Transverse colon (tissue), 4 donors: ENCODE results near the gene BTG2. TPM values are rescaled to one million over a fixed set of nuclear protein-coding genes. Genes with fewer than 3 reads are reported as not detected.

Source experiments
- DNase-seq: peaks from one replicate; pipeline ENCODE4 v3.0.0-alpha.2; 2019
- H3K27ac ChIP-seq, 4 donors: fragments of 200-600 bp; sonication (generic); 2 replicates each; pipeline ENCODE4 v1.5.1; 2016 to 2018; ENCODE audit warnings: inconsistent platforms in 4 of 4
- H3K27me3 ChIP-seq: fragments of 200-600 bp; sonication (generic); 2 replicates; pipeline ENCODE4 v1.5.1; 2017; ENCODE audit warnings: inconsistent platforms
- H3K36me3 ChIP-seq, 4 donors: fragments of 200-600 bp; sonication (generic); 2 replicates each; pipeline ENCODE4 v1.5.1; 2017 to 2019; ENCODE audit warnings: inconsistent platforms in 4 of 4
- H3K4me1 ChIP-seq, 4 donors: fragments of 200-600 bp; sonication (generic); 2 replicates each; pipeline ENCODE4 v1.5.1; 2017 to 2020; ENCODE audit warnings: inconsistent platforms in 4 of 4
- H3K4me3 ChIP-seq, 4 donors: fragments of 200-600 bp; sonication (generic); 1 replicate in 1 of 4; 2 replicates in 3 of 4; pipeline versions ENCODE4 v1.5.1 to v1.6.1; 2017 to 2019; ENCODE audit warnings: inconsistent platforms in 4 of 4
- H3K9me3 ChIP-seq, 2 donors: fragments of 200-600 bp; sonication (generic); 2 replicates each; pipeline ENCODE4 v1.5.1; 2017 to 2019; ENCODE audit warnings: inconsistent platforms in 2 of 2
- CTCF ChIP-seq, 5 experiments: fragments of 200-600 bp in 3 of 5; fragments of 450-650 bp in 2 of 5; sonication (generic) in 3 of 5; IDR thresholded peaks; 1 replicate in 2 of 5; 2 replicates in 3 of 5; pipeline ENCODE4 v1.5.1; 2016 to 2017; ENCODE audit warnings: antibody characterized with exemption in 5 of 5, inconsistent platforms in 3 of 5, mild to moderate bottlenecking in 2 of 5, moderate library complexity in 1 of 5
- EP300 ChIP-seq: sonication (generic); formaldehyde crosslinking; IDR thresholded peaks from one replicate; pipeline ENCODE4 v1.6.1; 2017; ENCODE audit warnings: antibody characterized with exemption, low read depth
- POLR2A ChIP-seq: fragments of 450-650 bp; IDR thresholded peaks from one replicate; pipeline ENCODE4 v1.6.1; 2016; ENCODE audit warnings: antibody characterized with exemption, mild to moderate bottlenecking, moderate library complexity
- POLR2AphosphoS5 ChIP-seq, 3 donors: sonication (generic); formaldehyde crosslinking; IDR thresholded peaks; one replicate each; pipeline ENCODE4 v1.6.1; 2016; ENCODE audit warnings: antibody characterized with exemption in 3 of 3
- WGBS, 2 donors: methylation state at CpG; one replicate each; pipeline ENCODE4 v1.1.5; 2018; ENCODE audit warnings: low coverage in 1 of 2; 5-methylcytosine and 5-hydroxymethylcytosine counted together
- in situ Hi-C, 4 donors: fragments of 200-750 bp; cut with MboI; loops; one replicate each; pipeline versions ENCODE4 v1.15.0 to v1.15.1; 2017; ENCODE audit warnings: low sequenced_read_pairs in 3 of 4, low pct_ligation_motif_present in 1 of 4, low pct_unique_long_range_greater_than_20kb in 1 of 4
- intact Hi-C: fragments of 100-400 bp; cut with DNase I; formaldehyde crosslinking; loops from one replicate; pipeline ENCODE4 v1.15.1; 2023; ENCODE audit warnings: low total_unique reads
- total RNA-seq, 4 donors: library from RNA; depleted of rRNA; stranded (reverse); fragments of >200 nt; gene quantifications; one replicate each; pipeline ENCODE4 v1.1.0, GENCODE V29; 2016

The BTG2 gene
- total RNA-seq, 4 donors from 2014 or later: 98.9 to 144 (median 142) TPM

GRCh38 chr1:203287109-203287893 is 18.0 kb upstream of the BTG2 start:
- H3K27ac ChIP-seq: peak overlapping the region; percentile 91 to 97 (median 96)
- peak; percentile 82 for DNase-seq
- H3K9me3 ChIP-seq: no peaks in the 10 kb centered on the region
- in situ Hi-C loops (no loop called here), intact Hi-C loops (no loop called here)
- no peaks in the 10 kb centered on the region for H3K27me3 ChIP-seq
- H3K4me3 ChIP-seq: no peak overlapping the region
- H3K36me3 ChIP-seq: no peaks in the 10 kb centered on the region
- TF ChIP-seq POLR2AphosphoS5 (IDR thresholded peaks at IDR 0.05): peak; percentile 58 to 66 (median 61)
- TF ChIP-seq CTCF (IDR thresholded peaks at IDR 0.05): no peak
- TF ChIP-seq POLR2A: peak; percentile 34
- TF ChIP-seq EP300: peak; percentile 19
- 0 to 35% methylated on average over 1 to 9 of the region's 9 CpGs for WGBS, 2 donors
- peaks cover 67 to 88% (median 81%) of the 10 kb centered on the region in 4 donors for H3K4me1 ChIP-seq

- Histone ChIP-seq H3K4me1 (peaks cover 63 to 86% (median 80%) of the 10 kb centered on the region in 4 donors), H3K4me3 (no peak overlapping the region), H3K36me3 (no peaks in the 10 kb centered on the region), H3K27me3 (no peaks in the 10 kb centered on the region), H3K9me3 (no peaks in the 10 kb centered on the region), H3K27ac (peak overlapping the region; percentile 91 to 97 (median 96))
- no peak for DNase-seq
- no peak for TF ChIP-seq POLR2A
- TF ChIP-seq CTCF (IDR thresholded peaks at IDR 0.05): no peak
- TF ChIP-seq POLR2AphosphoS5 (IDR thresholded peaks at IDR 0.05): no peak
- no peak for TF ChIP-seq EP300
- intact Hi-C loops: no loop called here
- 78 to 83% methylated on average over 2 to 5 of the region's 5 CpGs for WGBS, 2 donors
- in situ Hi-C loops: no loop called here
Measured at GRCh38 chr1:203287898-203288297, 17.4 kb upstream of the BTG2 start.

- Histone ChIP-seq H3K27ac (peak overlapping the region; percentile 91 to 97 (median 96)), H3K4me1 (peaks cover 60 to 82% (median 79%) of the 10 kb centered on the region in 4 donors), H3K4me3 (no peak overlapping the region), H3K36me3 (no peaks in the 10 kb centered on the region), H3K9me3 (no peaks in the 10 kb centered on the region), H3K27me3 (no peaks in the 10 kb centered on the region)
- in situ Hi-C loops: no loop called here
- TF ChIP-seq CTCF (IDR thresholded peaks at IDR 0.05): no peak
- TF ChIP-seq POLR2A: no peak
- TF ChIP-seq POLR2AphosphoS5 (IDR thresholded peaks at IDR 0.05): no peak
- DNase-seq: no peak
- 49 to 50% methylated on average over 4 to 7 of the region's 7 CpGs for WGBS, 2 donors
- intact Hi-C loops: no loop called here
Measured at GRCh38 chr1:203288400-203288799, 16.9 kb upstream of the BTG2 start.

- no peaks in the 10 kb centered on the region for H3K9me3 ChIP-seq
- peak overlapping the region; percentile 91 to 97 (median 96) for H3K27ac ChIP-seq
- intact Hi-C loops (no loop called here), in situ Hi-C loops (no loop called here)
- H3K27me3 ChIP-seq: no peaks in the 10 kb centered on the region
- WGBS, 2 donors: 9 to 24% methylated on average over 4 to 12 of the region's 12 CpGs
- peak overlapping the region in 1 of 4 donors; percentile 38 for H3K4me3 ChIP-seq
- no peak for TF ChIP-seq CTCF (IDR thresholded peaks at IDR 0.05)
- peak; percentile 13 for TF ChIP-seq POLR2A
- peak in 1 of 3 donors; percentile 53 for TF ChIP-seq POLR2AphosphoS5 (IDR thresholded peaks at IDR 0.05)
- H3K36me3 ChIP-seq: no peaks in the 10 kb centered on the region
- peaks cover 60 to 80% (median 76%) of the 10 kb centered on the region in 4 donors for H3K4me1 ChIP-seq
- DNase-seq: peak; percentile 77
Measured at GRCh38 chr1:203289281-203289981, 15.9 kb upstream of the BTG2 start.
